ENCODE results near the gene RNASEH2B.
A peak's percentile ranks its signal among the peaks of the same experiment; 100 is the strongest.

RNASEH2B gene

GRCh38 chr13:50907781-50908180, 1.8 kb upstream of the RNASEH2B start:
- TF ChIP-seq CTCF (IDR thresholded peaks at IDR 0.05) = no peak

GRCh38 chr13:50908371-50908770, 1.2 kb upstream of the RNASEH2B start:
- intact Hi-C loops (cut with DNase I; ENCODE audit: low total_unique reads) = no loop called here
- DNase-seq = no peak
- no peak overlapping the region for H3K27ac ChIP-seq
- no peak for TF ChIP-seq CTCF (IDR thresholded peaks at IDR 0.05)
- H3K4me3 ChIP-seq = no peak overlapping the region
- H3K27me3 ChIP-seq = no peaks in the 10 kb centered on the region
- H3K36me3 ChIP-seq = no peaks in the 10 kb centered on the region
- H3K9me3 ChIP-seq = no peaks in the 10 kb centered on the region
- H3K4me1 ChIP-seq = peaks cover 0 to 29% (median 16%) of the 10 kb centered on the region in 4 donors

More at GRCh38 chr13:50907781-50908180, 1.8 kb upstream of the RNASEH2B start:
- Histone ChIP-seq H3K4me1 (peaks cover 0 to 29% (median 16%) of the 10 kb centered on the region in 4 donors), H3K4me3 (no peak overlapping the region), H3K36me3 (no peaks in the 10 kb centered on the region), H3K27me3 (no peaks in the 10 kb centered on the region), H3K9me3 (no peaks in the 10 kb centered on the region), H3K27ac (no peak overlapping the region)
- DNase-seq = no peak
- intact Hi-C loops (cut with DNase I; ENCODE audit: low total_unique reads) = no loop called here

- no peaks in the 10 kb centered on the region for H3K27me3 ChIP-seq
- TF ChIP-seq CTCF (IDR thresholded peaks at IDR 0.05) = no peak
- peaks cover 0 to 29% (median 16%) of the 10 kb centered on the region in 4 donors for H3K4me1 ChIP-seq
- H3K9me3 ChIP-seq = no peaks in the 10 kb centered on the region
- peak overlapping the region; percentile 81 to 87 for H3K27ac ChIP-seq
- peak overlapping the region; percentile 88 to 90 for H3K4me3 ChIP-seq
- intact Hi-C loops (cut with DNase I; ENCODE audit: low total_unique reads) = loop anchor here (5.0 kb wide), 2 partner anchors 672 to 913 kb away; partner anchors contain the start of genes TRIM13 and WDFY2
- peak; percentile 31 to 77 for DNase-seq
- H3K36me3 ChIP-seq = no peaks in the 10 kb centered on the region
Measured at GRCh38 chr13:50910485-50910805, 854 bp downstream of the RNASEH2B start.

GRCh38 chr13:50911081-50911631, 1.6 kb downstream of the RNASEH2B start:
- no peak for TF ChIP-seq CTCF (IDR thresholded peaks at IDR 0.05)
- intact Hi-C loops (cut with DNase I; ENCODE audit: low total_unique reads) = loop anchor here (5.0 kb wide), 2 partner anchors 671 to 914 kb away; partner anchors contain the start of genes TRIM13 and WDFY2
- Histone ChIP-seq H3K4me3 (peak overlapping the region; percentile 88 to 90), H3K27me3 (no peaks in the 10 kb centered on the region), H3K36me3 (no peaks in the 10 kb centered on the region), H3K27ac (peak overlapping the region; percentile 81 to 87), H3K9me3 (no peaks in the 10 kb centered on the region), H3K4me1 (peaks cover 0 to 29% (median 16%) of the 10 kb centered on the region in 4 donors)
- DNase-seq = no peak

GRCh38 chr13:50911937-50912795, 2.6 kb downstream of the RNASEH2B start:
- intact Hi-C loops (cut with DNase I; ENCODE audit: low total_unique reads) = loop anchor here (5.0 kb wide), 2 partner anchors 670 to 915 kb away; partner anchors contain the start of genes TRIM13 and WDFY2
- DNase-seq = peak; percentile 85 to 87
- Histone ChIP-seq H3K36me3 (no peaks in the 10 kb centered on the region), H3K4me3 (no peak overlapping the region), H3K9me3 (no peaks in the 10 kb centered on the region), H3K4me1 (peaks cover 0 to 31% (median 16%) of the 10 kb centered on the region in 4 donors), H3K27me3 (no peaks in the 10 kb centered on the region), H3K27ac (no peak overlapping the region)
- TF ChIP-seq CTCF (IDR thresholded peaks at IDR 0.05) = peak; percentile 66 to 71

All from tibial artery (tissue), 4 donors.